ENCODE measurements around the gene VCAN. TPM values are rescaled to one million over a fixed set of nuclear protein-coding genes. Genes with fewer than 3 reads are reported as not detected.

VCAN gene
- total and polyA plus RNA-seq, 8 donors = 0.84 to 69.4 (median 2.0) TPM

GRCh38 chr5:83487155-83487554 lies 15.6 kb downstream of the VCAN start:
- DNase-seq (no peak), FAIRE-seq (no peak), ATAC-seq (no peak)
- Histone ChIP-seq H3K36me3 (no peaks in the 10 kb centered on the region), H3K4me1 (no peaks in the 10 kb centered on the region), H3K4me3 (no peak overlapping the region), H3K9me3 (no peaks in the 10 kb centered on the region), H3K27me3 (no peaks in the 10 kb centered on the region), H3K27ac (no peak overlapping the region)
- 42 to 53% methylated on average over 1 of the region's 1 CpG for WGBS, 2 donors
- intact Hi-C loops (cut with DNase I) = no loop called here
- no peak for TF ChIP-seq CTCF (IDR thresholded peaks at IDR 0.05)

DNA sequence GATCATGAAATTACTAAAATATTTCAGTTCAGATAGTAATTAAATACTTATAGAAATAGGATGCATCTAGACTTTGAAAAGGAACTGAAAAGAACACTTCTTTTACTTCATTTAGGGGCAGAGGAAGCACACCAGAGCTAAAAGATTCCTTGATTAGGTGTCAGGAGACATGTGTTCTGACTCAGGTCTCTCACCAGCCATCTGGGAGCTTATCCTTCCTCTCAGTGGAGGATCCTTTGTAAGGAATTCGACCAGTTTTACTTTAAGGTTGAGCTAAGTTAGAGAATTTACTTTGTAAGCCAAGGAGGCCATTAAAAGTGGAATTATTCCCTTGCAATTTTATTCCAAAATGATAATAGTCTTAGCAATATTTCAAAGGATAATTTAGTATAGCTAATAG lies 16.7 kb downstream of the VCAN start:
- no peak for TF ChIP-seq CTCF (IDR thresholded peaks at IDR 0.05)
- 27 to 46% methylated on average over 1 of the region's 1 CpG for WGBS, 2 donors
- H3K27ac ChIP-seq = no peak overlapping the region
- H3K4me1 ChIP-seq = no peaks in the 10 kb centered on the region
- no peak overlapping the region for H3K4me3 ChIP-seq
- no peaks in the 10 kb centered on the region for H3K9me3 ChIP-seq
- intact Hi-C loops (cut with DNase I) = no loop called here
- H3K36me3 ChIP-seq = no peaks in the 10 kb centered on the region
- H3K27me3 ChIP-seq = no peaks in the 10 kb centered on the region
- DNase-seq (no peak), ATAC-seq (no peak), FAIRE-seq (no peak)

GRCh38 chr5:83488821-83489220 lies 17.3 kb downstream of the VCAN start:
- Histone ChIP-seq H3K27me3 (no peaks in the 10 kb centered on the region), H3K4me1 (no peaks in the 10 kb centered on the region), H3K9me3 (no peaks in the 10 kb centered on the region), H3K36me3 (no peaks in the 10 kb centered on the region), H3K27ac (no peak overlapping the region), H3K4me3 (no peak overlapping the region)
- no peak for FAIRE-seq
- no peak for DNase-seq
- no peak for TF ChIP-seq CTCF (IDR thresholded peaks at IDR 0.05)
- intact Hi-C loops (cut with DNase I) = no loop called here
- ATAC-seq = no peak

DNA sequence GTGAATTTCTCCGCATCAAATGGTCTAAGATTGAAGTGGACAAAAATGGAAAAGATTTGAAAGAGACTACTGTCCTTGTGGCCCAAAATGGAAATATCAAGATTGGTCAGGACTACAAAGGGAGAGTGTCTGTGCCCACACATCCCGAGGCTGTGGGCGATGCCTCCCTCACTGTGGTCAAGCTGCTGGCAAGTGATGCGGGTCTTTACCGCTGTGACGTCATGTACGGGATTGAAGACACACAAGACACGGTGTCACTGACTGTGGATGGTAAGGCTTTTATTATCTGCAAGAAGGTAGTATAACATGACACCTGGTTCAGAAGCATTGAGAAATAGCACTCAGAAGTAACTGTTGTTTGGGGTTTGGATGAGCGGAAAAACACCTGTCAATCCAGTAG lies 18.7 kb downstream of the VCAN start:
- no peaks in the 10 kb centered on the region for H3K9me3 ChIP-seq
- no peak overlapping the region for H3K4me3 ChIP-seq
- no peaks in the 10 kb centered on the region for H3K27me3 ChIP-seq
- FAIRE-seq (no peak), DNase-seq (no peak), ATAC-seq (no peak)
- 88 to 95% methylated on average over 9 of the region's 9 CpGs for WGBS, 2 donors
- no peaks in the 10 kb centered on the region for H3K36me3 ChIP-seq
- H3K4me1 ChIP-seq = no peaks in the 10 kb centered on the region
- no peak for TF ChIP-seq CTCF (IDR thresholded peaks at IDR 0.05)
- no peak overlapping the region for H3K27ac ChIP-seq
- intact Hi-C loops (cut with DNase I) = no loop called here

DNA sequence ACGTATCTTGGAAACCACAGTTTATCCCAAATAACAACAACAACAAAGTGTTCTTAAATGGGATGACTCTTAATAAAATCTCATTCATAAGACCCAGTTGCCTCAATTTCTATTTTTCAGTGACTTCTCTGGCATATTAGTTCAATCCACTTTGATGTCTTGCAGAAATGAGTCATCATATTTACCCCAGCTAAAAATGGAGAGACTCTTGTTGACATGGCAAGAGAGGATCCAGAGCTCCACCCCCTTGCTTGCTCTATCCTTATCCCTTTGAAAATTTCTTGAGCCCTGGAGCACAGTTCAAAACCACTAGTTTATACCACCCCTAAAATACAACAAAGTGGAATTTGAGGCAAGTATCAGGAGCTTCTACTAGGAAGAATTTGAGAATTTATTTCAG lies 20.8 kb downstream of the VCAN start:
- no peak for ATAC-seq
- no peaks in the 10 kb centered on the region for H3K9me3 ChIP-seq
- intact Hi-C loops (cut with DNase I) = no loop called here
- H3K4me1 ChIP-seq = no peaks in the 10 kb centered on the region
- H3K36me3 ChIP-seq = no peaks in the 10 kb centered on the region
- TF ChIP-seq CTCF (IDR thresholded peaks at IDR 0.05) = no peak
- H3K4me3 ChIP-seq = no peak overlapping the region
- 78 to 84% methylated on average over 1 of the region's 1 CpG for WGBS, 2 donors
- no peak overlapping the region for H3K27ac ChIP-seq
- no peak for FAIRE-seq
- H3K27me3 ChIP-seq = peaks cover 0 to 3% (median 0%) of the 10 kb centered on the region in 4 donors
- no peak for DNase-seq
